K562 (cell line): ENCODE data around the gene PCOLCE2. TPM values are rescaled to one million over a fixed set of nuclear protein-coding genes. Genes with fewer than 3 reads are reported as not detected.

Experiments used
- ATAC-seq: fragments of 200-7000 bp; cut with Tn5 transposase; 3 replicates; pipeline ENCODE4 v1.9.1; 2020; ENCODE audit warnings: moderate library complexity
- BruUV-seq: library from RNA; stranded (reverse); fragments of 400-500 nt; replicated peaks from 2 replicates; lab custom pipeline; 2021; lab: Mats Ljungman, UMichigan
- CTCF ChIA-PET: fragments of 300-600 bp; formaldehyde crosslinking; extraction: SDS; loops from one replicate; lab custom pipeline; 2021; ENCODE audit warnings: low intra/inter-chr PET ratio; lab: Yijun Ruan, JAX
- POLR2A ChIA-PET: fragments of 300-600, 350-650 bp; sonication (Branson Sonifier 250); formaldehyde crosslinking; extraction: SDS; loops from one replicate; lab custom pipeline; 2021; ENCODE audit warnings: antibody characterized with exemption, inconsistent platforms; lab: Yijun Ruan, JAX
- DNase-seq, 4 experiments: peaks; one replicate each; pipeline versions ENCODE4 v3.0.0 to v3.0.0-alpha.2; 2011 to 2018; ENCODE audit warnings: low spot score in 3 of 4, mixed read lengths in 3 of 4; ENCODE audit errors: extremely low read depth in 1 of 4
- FAIRE-seq: peaks from 2 replicates; lab custom pipeline; 2011; peaks lifted over from hg19 to GRCh38; lab: Jason Lieb, UNC
- H2AFZ ChIP-seq: 2 replicates; pipeline ENCODE4 v1.6.0; 2011; ENCODE audit warnings: low read depth, low read length, control low read depth, inconsistent platforms
- H3K27ac ChIP-seq: fragments of 200-600 bp; 3 replicates; pipeline ENCODE4 v1.8.0; 2011; ENCODE audit warnings: low read depth, mild to moderate bottlenecking, control low read depth, inconsistent platforms, low read length, moderate library complexity, mixed read lengths; ENCODE audit errors: extremely low read depth
- H3K27me3 ChIP-seq, 2 experiments: fragments of 300-600 bp in 1 of 2; 2 replicates in 1 of 2; 3 replicates in 1 of 2; pipeline versions ENCODE4 v1.6.0 to v1.8.0; 2011; ENCODE audit warnings: inconsistent platforms in 2 of 2, low read length in 2 of 2, mild to moderate bottlenecking in 1 of 2, mixed read lengths in 1 of 2, moderate library complexity in 1 of 2; ENCODE audit not compliant: control insufficient read depth in 2 of 2, insufficient read depth in 2 of 2
- H3K36me3 ChIP-seq: fragments of 300-600 bp; 3 replicates; pipeline ENCODE4 v1.8.0; 2011; ENCODE audit warnings: mild to moderate bottlenecking, low read length, inconsistent platforms; ENCODE audit not compliant: control insufficient read depth, insufficient read depth
- H3K4me1 ChIP-seq, 2 experiments: fragments of 200-600 bp in 1 of 2; replicated peaks in 1 of 2; 2 replicates in 1 of 2; 3 replicates in 1 of 2; pipeline versions ENCODE4 v1.5.1 to v1.8.0; 2011; ENCODE audit warnings: inconsistent platforms in 2 of 2, low read length in 2 of 2, mild to moderate bottlenecking in 1 of 2, mixed read lengths in 1 of 2, moderate library complexity in 1 of 2; ENCODE audit not compliant: control insufficient read depth in 2 of 2, insufficient read depth in 2 of 2
- H3K4me2 ChIP-seq: 2 replicates; pipeline ENCODE4 v1.6.1; 2011; ENCODE audit warnings: low read length, control low read depth, inconsistent platforms, mixed read lengths; ENCODE audit not compliant: insufficient read depth
- H3K4me3 ChIP-seq: fragments of 200-600 bp; sonication (generic), shearing (Covaris generic); 2 replicates; pipeline ENCODE4 v1.5.1; 2016; ENCODE audit warnings: control low read depth, inconsistent platforms
- H3K79me2 ChIP-seq: fragments of 200-600 bp; 3 replicates; pipeline ENCODE4 v1.8.0; 2011; ENCODE audit warnings: low read length, inconsistent platforms; ENCODE audit not compliant: control insufficient read depth, insufficient read depth
- H3K9ac ChIP-seq, 2 experiments: 2 replicates each; pipeline versions ENCODE4 v1.6.0 to v1.6.1; 2011; ENCODE audit warnings: low read depth in 2 of 2, low read length in 2 of 2, control low read depth in 1 of 2, inconsistent platforms in 1 of 2, mild to moderate bottlenecking in 1 of 2, mixed read lengths in 1 of 2; ENCODE audit not compliant: insufficient read depth in 1 of 2
- H3K9me1 ChIP-seq: one replicate; pipeline ENCODE4 v1.6.0; 2011; ENCODE audit warnings: inconsistent platforms, mild to moderate bottlenecking, low read length, moderate library complexity; ENCODE audit not compliant: control insufficient read depth, insufficient read depth
- H3K9me3 ChIP-seq: replicated peaks from 2 replicates; pipeline ENCODE4 v1.5.1; 2011; ENCODE audit warnings: low read depth, low read length, inconsistent platforms; ENCODE audit not compliant: control insufficient read depth, insufficient read depth
- H4K20me1 ChIP-seq: replicated peaks from 2 replicates; pipeline ENCODE4 v1.6.1; 2011; ENCODE audit warnings: low read length, inconsistent platforms, mixed read lengths; ENCODE audit not compliant: control insufficient read depth, insufficient read depth
- BCOR ChIP-seq: fragments of 450-650 bp; IDR thresholded peaks from 2 replicates; pipeline ENCODE4 v1.6.1; 2016
- ELF2 ChIP-seq: fragments of 250-450 bp; sonication (Bioruptor Pico); IDR thresholded peaks from 2 replicates; pipeline ENCODE4 v1.5.0; 2021; ENCODE audit warnings: mild to moderate bottlenecking
- ESRRA ChIP-seq: fragments of 450-650 bp; IDR thresholded peaks from 2 replicates; pipeline ENCODE4 v1.6.1; 2014; ENCODE audit warnings: low read depth, mild to moderate bottlenecking, moderate library complexity, borderline replicate concordance
- ETS1 ChIP-seq: conservative IDR thresholded peaks from 2 replicates; pipeline ENCODE4 v1.6.1; 2011; ENCODE audit warnings: low read depth, mild to moderate bottlenecking, low read length; ENCODE audit not compliant: control insufficient read depth
- ETS2 ChIP-seq: IDR thresholded peaks from 2 replicates; pipeline ENCODE4 v1.6.1; 2016; ENCODE audit warnings: borderline replicate concordance, missing genetic modification characterization, mild to moderate bottlenecking, moderate library complexity, missing compliant biosample characterization; ENCODE audit not compliant: poor library complexity, severe bottlenecking
- NCOA4 ChIP-seq: fragments of 450-650 bp; IDR thresholded peaks from 2 replicates; pipeline ENCODE4 v1.6.1; 2018; ENCODE audit warnings: mild to moderate bottlenecking; ENCODE audit not compliant: partially characterized antibody
- NEUROD1 ChIP-seq: fragments of 150-350 bp; IDR thresholded peaks from 2 replicates; pipeline ENCODE4 v1.6.1; 2014; ENCODE audit warnings: borderline replicate concordance, low read length, low read depth; ENCODE audit not compliant: partially characterized antibody
- RBM25 ChIP-seq: fragments of 200-400 bp; formaldehyde crosslinking; IDR thresholded peaks from 2 replicates; pipeline ENCODE4 v1.6.1; 2018; ENCODE audit warnings: low read length, low read depth, moderate library complexity; ENCODE audit not compliant: severe bottlenecking
- SRSF7 ChIP-seq: fragments of 200-400 bp; formaldehyde crosslinking; optimal IDR thresholded peaks from 2 replicates; pipeline ENCODE3; 2017; ENCODE audit warnings: mild to moderate bottlenecking, low read depth, low read length
- ZNF133 ChIP-seq: fragments of 250-450 bp; sonication (Bioruptor Pico); IDR thresholded peaks from 2 replicates; pipeline ENCODE4 v1.4.0; 2020; ENCODE audit warnings: mild to moderate bottlenecking
- ZNF695 ChIP-seq: fragments of 450-650 bp; formaldehyde crosslinking; IDR thresholded peaks from 2 replicates; pipeline ENCODE4 v1.4.0; 2020; ENCODE audit warnings: mild to moderate bottlenecking, moderate library complexity
- WGBS: fragments of 100-300 bp; shearing (Covaris generic); methylation state at CpG from one replicate; pipeline ENCODE4 v1.1.6; 2016; ENCODE audit warnings: low coverage, mixed read lengths; ENCODE audit not compliant: insufficient coverage; ENCODE audit errors: missing lambda C conversion rate; 5-methylcytosine and 5-hydroxymethylcytosine counted together
- in situ Hi-C: fragments of 300-500 bp; cut with MboI; formaldehyde crosslinking; loops from 4 replicates; pipeline ENCODE4 v1.15.0; 2018; ENCODE audit warnings: inconsistent platforms, mixed read lengths
- intact Hi-C: fragments of 100-400 bp; cut with micrococcal nuclease; formaldehyde crosslinking; loops from 2 replicates; pipeline ENCODE4 v1.14.2; 2022
- polyA plus RNA-seq, 8 experiments: library from polyadenylated mRNA; depleted of rRNA in 4 of 8; stranded (reverse) in 5 of 8; unstranded in 3 of 8; fragments of >200 nt; fragmentation: Nextera tagmentation in 2 of 8; fragmentation: Illumina TruSeq in 1 of 8; extraction: Ambion mirVana in 2 of 8; extraction: Trizol in 1 of 8; gene quantifications; 2 replicates each; pipeline versions ENCODE4 v1.2.1 to v1.2.3, GENCODE V29; 2011 to 2014; ENCODE audit warnings: inconsistent platforms in 1 of 8, missing spikeins in 1 of 8
- total RNA-seq, 7 experiments: library from RNA; depleted of rRNA in 6 of 7; stranded (reverse); fragments of >200 nt in 6 of 7; fragmentation: Illumina TruSeq in 2 of 7; extraction: Trizol in 2 of 7; gene quantifications; 2 replicates each; pipeline versions ENCODE4 v1.2.1 to v1.2.3, GENCODE V29; 2011 to 2021; ENCODE audit warnings: low replicate concordance in 1 of 7
- TF ChIP-seq, protein P1 (sequence below): IDR thresholded peaks from 2 replicates; pipeline ENCODE4 v1.6.1; 2011; ENCODE audit not compliant: insufficient read length; ENCODE audit errors: extremely low read depth

Gene PCOLCE2
- total and polyA plus RNA-seq, 9 of the 15 experiments (the other 6 are each of a cell fraction or from before 2014, with no cell fraction given): 0.18 to 1.2 (median 0.65) TPM

DNA sequence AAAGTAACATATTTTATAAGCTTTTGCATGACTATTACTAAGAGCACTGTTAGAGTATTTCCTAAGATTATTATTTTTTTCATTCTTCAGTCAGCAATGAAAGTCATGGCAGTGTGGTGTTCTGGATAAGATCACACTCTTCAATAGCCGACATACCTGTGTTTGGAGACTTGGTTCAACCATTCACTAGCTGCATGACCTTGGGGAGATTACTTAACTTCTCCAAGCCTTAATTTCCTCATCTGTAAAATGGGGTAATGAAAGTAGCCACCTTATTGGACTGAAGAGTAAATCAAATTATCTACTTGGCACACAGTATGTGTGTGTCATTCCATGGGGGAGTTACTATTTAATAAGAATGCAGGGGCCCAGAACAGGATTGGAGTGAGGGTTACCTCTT lies 24.5 kb upstream of the PCOLCE2 start:
- ChIA-PET POLR2A (no interaction called here), CTCF (no interaction called here)
- no peak overlapping the region for H3K27ac ChIP-seq
- 25% methylated on average over 1 of the region's 1 CpG for WGBS
- H4K20me1 ChIP-seq: no peaks in the 10 kb centered on the region
- no peaks in the 10 kb centered on the region; a peak in 1 of 5 replicates for H3K4me1 ChIP-seq
- H3K9me3 ChIP-seq: no peaks in the 10 kb centered on the region
- in situ Hi-C loops: no loop called here
- H3K4me2 ChIP-seq: no peak overlapping the region
- no peaks in the 10 kb centered on the region for H3K79me2 ChIP-seq
- ATAC-seq: no peak
- DNase-seq: no peak
- no peak overlapping the region for H3K4me3 ChIP-seq
- H3K9ac ChIP-seq: no peak overlapping the region
- no peak overlapping the region for H2AFZ ChIP-seq
- no peaks in the 10 kb centered on the region for H3K36me3 ChIP-seq
- no TSS peak for BruUV-seq
- no peak for FAIRE-seq
- intact Hi-C loops: no loop called here
- H3K9me1 ChIP-seq: no peaks in the 10 kb centered on the region
- 0 out of 5 replicates have a peak, but pooled peaks cover 0 to 3% of the 10 kb centered on the region in 2 experiments for H3K27me3 ChIP-seq
- TF ChIP-seq SRSF7 (no peak), NCOA4 (no peak), BCOR (peak; percentile 72; the same call in 1 of the 2 replicates), ZNF133 (CRISPR knock-in tag) (no peak), RBM25 (peak; percentile 80), ETS2 (tag) (no peak), ELF2 (CRISPR knock-in tag) (no peak), NEUROD1 (no peak), ZNF695 (CRISPR knock-in tag) (no peak), ETS1 (no peak), ESRRA (peak; percentile 68; the same call in 1 of the 2 replicates)
- TF ChIP-seq, protein P1, sequence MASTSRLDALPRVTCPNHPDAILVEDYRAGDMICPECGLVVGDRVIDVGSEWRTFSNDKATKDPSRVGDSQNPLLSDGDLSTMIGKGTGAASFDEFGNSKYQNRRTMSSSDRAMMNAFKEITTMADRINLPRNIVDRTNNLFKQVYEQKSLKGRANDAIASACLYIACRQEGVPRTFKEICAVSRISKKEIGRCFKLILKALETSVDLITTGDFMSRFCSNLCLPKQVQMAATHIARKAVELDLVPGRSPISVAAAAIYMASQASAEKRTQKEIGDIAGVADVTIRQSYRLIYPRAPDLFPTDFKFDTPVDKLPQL: no peak
